Measurements from ENCODE around the gene TSHR. TPM values are rescaled to one million over a fixed set of nuclear protein-coding genes. Genes with fewer than 3 reads are reported as not detected.
"Not testable (repeated sequence)": the region's sequence is repeated elsewhere in the genome, so short reads cannot be mapped to it uniquely, and the experiment has no call there.

TSHR gene
- total and polyA plus RNA-seq, 8 donors = 0.15 to 0.75 (median 0.33) TPM

- Histone ChIP-seq H3K27ac (no peak overlapping the region), H3K36me3 (no peaks in the 10 kb centered on the region), H3K27me3 (no peaks in the 10 kb centered on the region), H3K4me3 (no peak overlapping the region), H3K9me3 (no peaks in the 10 kb centered on the region), H3K4me1 (peaks cover 0 to 6% of the 10 kb centered on the region in 2 donors)
- ATAC-seq (no peak), DNase-seq (no peak)
- intact Hi-C loops (cut with DNase I) = no loop called here
- TF ChIP-seq CTCF (IDR thresholded peaks at IDR 0.05) = no peak
These were observed 62.8 kb downstream of the TSHR start for GRCh38 chr14:81018251-81018650.

- DNase-seq = no peak
- no peaks in the 10 kb centered on the region for H3K27me3 ChIP-seq
- no peaks in the 10 kb centered on the region for H3K36me3 ChIP-seq
- H3K27ac ChIP-seq = no peak overlapping the region
- no peak for ATAC-seq
- no peak for TF ChIP-seq CTCF (IDR thresholded peaks at IDR 0.05)
- H3K9me3 ChIP-seq = no peaks in the 10 kb centered on the region
- no peak overlapping the region for H3K4me3 ChIP-seq
- H3K4me1 ChIP-seq = peaks cover 0 to 6% of the 10 kb centered on the region in 2 donors
- intact Hi-C loops (cut with DNase I) = no loop called here
These were observed 63.3 kb downstream of the TSHR start for GRCh38 chr14:81018684-81019083.

GRCh38 chr14:81019113-81019512 is 63.7 kb downstream of the TSHR start:
- intact Hi-C loops (cut with DNase I); H3K4me1 ChIP-seq; H3K27ac ChIP-seq; H3K27me3 ChIP-seq; H3K36me3 ChIP-seq; ATAC-seq; DNase-seq; H3K9me3 ChIP-seq; H3K4me3 ChIP-seq: not testable (repeated sequence)

- no peak for ATAC-seq
- intact Hi-C loops (cut with DNase I) = no loop called here
- TF ChIP-seq CTCF (IDR thresholded peaks at IDR 0.05) = no peak
These were observed 67.8 kb downstream of the TSHR start for GRCh38 chr14:81023095-81023710.

GRCh38 chr14:81028461-81028860 is 73.0 kb downstream of the TSHR start:
- Histone ChIP-seq H3K4me1 (no peaks in the 10 kb centered on the region), H3K4me3 (no peak overlapping the region), H3K27me3 (no peaks in the 10 kb centered on the region), H3K27ac (no peak overlapping the region), H3K36me3 (no peaks in the 10 kb centered on the region), H3K9me3 (no peaks in the 10 kb centered on the region)
- ATAC-seq = no peak
- intact Hi-C loops (cut with DNase I) = no loop called here
- no peak for TF ChIP-seq CTCF (IDR thresholded peaks at IDR 0.05)
- no peak for DNase-seq

More at GRCh38 chr14:81023095-81023710, 67.8 kb downstream of the TSHR start:
- no peaks in the 10 kb centered on the region for H3K27me3 ChIP-seq
- H3K4me3 ChIP-seq = no peak overlapping the region
- peaks cover 0 to 6% of the 10 kb centered on the region in 2 donors for H3K4me1 ChIP-seq
- no peak overlapping the region for H3K27ac ChIP-seq
- no peaks in the 10 kb centered on the region for H3K9me3 ChIP-seq
- H3K36me3 ChIP-seq = no peaks in the 10 kb centered on the region
- DNase-seq = no peak

- intact Hi-C loops (cut with DNase I) = no loop called here
- ATAC-seq (no peak), DNase-seq (no peak)
- H3K27me3 ChIP-seq = no peaks in the 10 kb centered on the region
- TF ChIP-seq CTCF (IDR thresholded peaks at IDR 0.05) = no peak
- H3K4me3 ChIP-seq = no peak overlapping the region
- no peaks in the 10 kb centered on the region for H3K4me1 ChIP-seq
- H3K27ac ChIP-seq = no peak overlapping the region
- H3K36me3 ChIP-seq = no peaks in the 10 kb centered on the region
- H3K9me3 ChIP-seq = peaks cover 0 to 9% of the 10 kb centered on the region in 2 donors
These were observed 76.1 kb downstream of the TSHR start for GRCh38 chr14:81031488-81031887.
